ENCODE measurements around the gene TMC5.
"Not testable (repeated sequence)": the region's sequence is repeated elsewhere in the genome, so short reads cannot be mapped to it uniquely, and the experiment has no call there.

- TF ChIP-seq, protein P1, sequence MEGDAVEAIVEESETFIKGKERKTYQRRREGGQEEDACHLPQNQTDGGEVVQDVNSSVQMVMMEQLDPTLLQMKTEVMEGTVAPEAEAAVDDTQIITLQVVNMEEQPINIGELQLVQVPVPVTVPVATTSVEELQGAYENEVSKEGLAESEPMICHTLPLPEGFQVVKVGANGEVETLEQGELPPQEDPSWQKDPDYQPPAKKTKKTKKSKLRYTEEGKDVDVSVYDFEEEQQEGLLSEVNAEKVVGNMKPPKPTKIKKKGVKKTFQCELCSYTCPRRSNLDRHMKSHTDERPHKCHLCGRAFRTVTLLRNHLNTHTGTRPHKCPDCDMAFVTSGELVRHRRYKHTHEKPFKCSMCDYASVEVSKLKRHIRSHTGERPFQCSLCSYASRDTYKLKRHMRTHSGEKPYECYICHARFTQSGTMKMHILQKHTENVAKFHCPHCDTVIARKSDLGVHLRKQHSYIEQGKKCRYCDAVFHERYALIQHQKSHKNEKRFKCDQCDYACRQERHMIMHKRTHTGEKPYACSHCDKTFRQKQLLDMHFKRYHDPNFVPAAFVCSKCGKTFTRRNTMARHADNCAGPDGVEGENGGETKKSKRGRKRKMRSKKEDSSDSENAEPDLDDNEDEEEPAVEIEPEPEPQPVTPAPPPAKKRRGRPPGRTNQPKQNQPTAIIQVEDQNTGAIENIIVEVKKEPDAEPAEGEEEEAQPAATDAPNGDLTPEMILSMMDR (conservative IDR thresholded peaks at IDR 0.05): not testable (repeated sequence)
- TF ChIP-seq EZH2 (IDR thresholded peaks at IDR 0.05; ENCODE audit: low read depth): not testable (repeated sequence)
These were observed 20.3 kb upstream of the TMC5 start for GRCh38 chr16:19397373-19397772.
